RWPE2 (cell line): ENCODE results near the gene PTGER1.

ENCODE experiments used
- ATAC-seq: fragments of 200-7000 bp; cut with Tn5 transposase; 3 replicates; pipeline ENCODE4 v1.9.1; 2021; ENCODE audit warnings: low read depth
- DNase-seq: peaks from one replicate; pipeline ENCODE4 v3.0.0-alpha.2; 2020; ENCODE audit warnings: low spot score
- H3K27ac ChIP-seq: fragments of 450-650 bp; 2 replicates; pipeline ENCODE4 v1.5.1; 2017; ENCODE audit warnings: mild to moderate bottlenecking; ENCODE audit not compliant: poor library complexity, severe bottlenecking
- H3K27me3 ChIP-seq: fragments of 250-450 bp; sonication (Bioruptor Pico); 2 replicates; pipeline ENCODE4 v1.5.1; 2021; ENCODE audit warnings: mild to moderate bottlenecking, moderate library complexity; ENCODE audit not compliant: insufficient read depth, poor library complexity, severe bottlenecking
- H3K36me3 ChIP-seq: fragments of 250-450 bp; sonication (Bioruptor Pico); 2 replicates; pipeline ENCODE4 v1.5.1; 2020; ENCODE audit warnings: low read depth, mild to moderate bottlenecking, moderate library complexity
- H3K4me1 ChIP-seq: fragments of 250-450 bp; sonication (Bioruptor Pico); 2 replicates; pipeline ENCODE4 v1.5.1; 2021; ENCODE audit warnings: mild to moderate bottlenecking, moderate library complexity; ENCODE audit not compliant: insufficient read depth, poor library complexity, severe bottlenecking
- H3K4me3 ChIP-seq: fragments of 250-450 bp; sonication (Bioruptor Pico); 2 replicates; pipeline ENCODE4 v1.5.1; 2021; ENCODE audit warnings: mild to moderate bottlenecking, moderate library complexity; ENCODE audit not compliant: severe bottlenecking
- H3K9me3 ChIP-seq: fragments of 250-450 bp; sonication (Bioruptor Pico); 2 replicates; pipeline ENCODE4 v1.5.1; 2021; ENCODE audit warnings: mild to moderate bottlenecking, moderate library complexity; ENCODE audit not compliant: severe bottlenecking
- CTCF ChIP-seq: fragments of 450-650 bp; IDR thresholded peaks from one replicate; pipeline ENCODE4 v1.5.1; 2017; ENCODE audit warnings: mild to moderate bottlenecking, moderate library complexity; ENCODE audit not compliant: poor library complexity, severe bottlenecking

The PTGER1 gene

GRCh38 chr19:14487370-14488125 is 12.4 kb upstream of the PTGER1 start:
- Histone ChIP-seq H3K27ac (no peak overlapping the region), H3K36me3 (peaks cover 88% of the 10 kb centered on the region), H3K4me1 (no peaks in the 10 kb centered on the region), H3K9me3 (no peaks in the 10 kb centered on the region), H3K4me3 (no peak overlapping the region), H3K27me3 (no peaks in the 10 kb centered on the region)
- DNase-seq = no peak
- ATAC-seq = no peak
- no peak for TF ChIP-seq CTCF

- no peak overlapping the region for H3K4me3 ChIP-seq
- H3K4me1 ChIP-seq = no peaks in the 10 kb centered on the region
- DNase-seq = no peak
- H3K9me3 ChIP-seq = no peaks in the 10 kb centered on the region
- no peak overlapping the region for H3K27ac ChIP-seq
- no peaks in the 10 kb centered on the region for H3K27me3 ChIP-seq
- no peak for ATAC-seq
- peaks cover 89% of the 10 kb centered on the region for H3K36me3 ChIP-seq
- TF ChIP-seq CTCF = no peak
Measured at GRCh38 chr19:14482172-14482941, 7.2 kb upstream of the PTGER1 start.

- H3K36me3 ChIP-seq = peaks cover 74% of the 10 kb centered on the region
- ATAC-seq (no peak), DNase-seq (no peak)
- TF ChIP-seq CTCF = no peak
- H3K4me1 ChIP-seq = peaks cover 11% of the 10 kb centered on the region
- no peaks in the 10 kb centered on the region for H3K27me3 ChIP-seq
- H3K9me3 ChIP-seq = no peaks in the 10 kb centered on the region
- H3K4me3 ChIP-seq = no peak overlapping the region
- no peak overlapping the region for H3K27ac ChIP-seq
Measured at GRCh38 chr19:14480700-14481079, 5.5 kb upstream of the PTGER1 start.

- ATAC-seq (no peak), DNase-seq (peak; percentile 60)
- Histone ChIP-seq H3K4me1 (peaks cover 16% of the 10 kb centered on the region), H3K4me3 (no peak overlapping the region), H3K27me3 (no peaks in the 10 kb centered on the region), H3K27ac (no peak overlapping the region), H3K9me3 (no peaks in the 10 kb centered on the region), H3K36me3 (peaks cover 70% of the 10 kb centered on the region)
- TF ChIP-seq CTCF = peak; percentile 84
Measured at GRCh38 chr19:14479975-14480699, 5.0 kb upstream of the PTGER1 start.
